Smooth muscle cell of bladder (primary cell): Measurements from ENCODE around the gene VHLL. TPM values are rescaled to one million over a fixed set of nuclear protein-coding genes. Genes with fewer than 3 reads are reported as not detected.

Experiments used
- total RNA-seq: library from RNA; depleted of rRNA; stranded (reverse); fragments of >200 nt; gene quantifications from 2 replicates; pipeline ENCODE4 v1.2.3, GENCODE V29; 2014

Gene VHLL
- total RNA-seq, result 0.28 TPM in 1 of 2 replicates, not detected in the other

GRCh38 chr1:156298852-156299357, at the start of gene VHLL:
Gene VHLL, minus strand, starts transcription at chr1:156299307. Its CDS starts 118 bp downstream, at chr1:156299189.

GRCh38 chr1:156338180-156338976, 39.3 kb upstream of the VHLL start, which contains the start of the genes CCT3 and TSACC:
Gene CCT3, minus strand, starts transcription at chr1:156338292. Its CDS starts 108 bp downstream, at chr1:156338184.
Gene TSACC, plus strand, starts transcription at chr1:156338526. Its CDS starts 1,232 bp downstream, at chr1:156339758.

GRCh38 chr1:156295391-156295947, 3.6 kb downstream of the VHLL start, which contains the start of gene GLMP:
Gene GLMP, minus strand, starts transcription at chr1:156295679. Its CDS starts 34 bp downstream, at chr1:156295645.

GRCh38 chr1:156284112-156284511, 15.0 kb downstream of the VHLL start, which contains the start of gene TMEM79:
Gene TMEM79, plus strand, starts transcription at chr1:156284325. Its CDS starts 902 bp downstream, at chr1:156285227.

GRCh38 chr1:156282479-156283222, 16.5 kb downstream of the VHLL start, which contains the start of gene SMG5:
Gene SMG5, minus strand, starts transcription at chr1:156282825. Its CDS starts 145 bp downstream, at chr1:156282680.

Other genes with a start within 250 kb of the VHLL start
- gene UBQLN4, start 245.5 kb downstream of the VHLL start, total RNA-seq, result 8.8 and 9.4 TPM in 2 replicates
- 60.7 and 86.5 TPM in 2 replicates for gene LAMTOR2, start 244.5 kb downstream of the VHLL start, total RNA-seq
- not detected in 2 replicates for gene RAB25, start 238.1 kb downstream of the VHLL start, total RNA-seq
- 1.3 and 1.6 TPM in 2 replicates for gene MEX3A, start 216.8 kb downstream of the VHLL start, total RNA-seq
- gene LMNA, start 184.6 kb downstream of the VHLL start, total RNA-seq, result 865 and 1,009 TPM in 2 replicates
- gene SEMA4A, start 145.7 kb downstream of the VHLL start, total RNA-seq, result 0.57 and 0.83 TPM in 2 replicates
- gene SLC25A44, start 105.2 kb downstream of the VHLL start, total RNA-seq, result 5.5 and 7.2 TPM in 2 replicates
- 17.2 and 21.9 TPM in 2 replicates for gene PMF1, start 86.3 kb downstream of the VHLL start, total RNA-seq
- 0.09 and 0.14 TPM in 2 replicates for gene BGLAP, start 57.1 kb downstream of the VHLL start, total RNA-seq
- gene PAQR6, start 51.3 kb downstream of the VHLL start, total RNA-seq, result 0.14 and 0.28 TPM in 2 replicates
- gene SMG5, start 16.5 kb downstream of the VHLL start, total RNA-seq, result 29.2 and 34.9 TPM in 2 replicates
- gene TMEM79, start 15.0 kb downstream of the VHLL start, total RNA-seq, result 1.3 and 2.2 TPM in 2 replicates
- 72.1 and 81.4 TPM in 2 replicates for gene GLMP, start 3.6 kb downstream of the VHLL start, total RNA-seq
- gene CCT3, start 39.0 kb upstream of the VHLL start, total RNA-seq, result 323 and 340 TPM in 2 replicates
- gene TSACC, start 39.2 kb upstream of the VHLL start, total RNA-seq, result not detected in 2 replicates
- gene RHBG, start 69.9 kb upstream of the VHLL start, total RNA-seq, result not detected in 2 replicates
- 4.2 and 4.3 TPM in 2 replicates for gene MEF2D, start 201.5 kb upstream of the VHLL start, total RNA-seq